Eye (tissue), 1 donor: Measurements from ENCODE around the gene ANKRD29.
"Not testable (repeated sequence)": the region's sequence is repeated elsewhere in the genome, so short reads cannot be mapped to it uniquely, and the experiment has no call there.

Experiments used
- DNase-seq: peaks from one replicate; pipeline ENCODE4 v3.0.0-alpha.2; 2015

ANKRD29 gene

GRCh38 chr18:23614413-23614812 lies 48.3 kb downstream of the ANKRD29 start:
- DNase-seq, result no peak

- not testable (repeated sequence) for DNase-seq
These were observed 49.6 kb downstream of the ANKRD29 start for GRCh38 chr18:23613091-23613475.

GRCh38 chr18:23612434-23613090 lies 50.1 kb downstream of the ANKRD29 start:
- no peak for DNase-seq

GRCh38 chr18:23609390-23610023 lies 53.2 kb downstream of the ANKRD29 start:
- DNase-seq, result no peak

- no peak for DNase-seq
These were observed 54.5 kb downstream of the ANKRD29 start for GRCh38 chr18:23608211-23608610.

- no peak for DNase-seq
These were observed 56.8 kb downstream of the ANKRD29 start for GRCh38 chr18:23605941-23606340.

GRCh38 chr18:23599809-23600208 lies 62.9 kb downstream of the ANKRD29 start:
- no peak for DNase-seq

- DNase-seq, result no peak
These were observed 66.5 kb downstream of the ANKRD29 start for GRCh38 chr18:23596183-23596582.

GRCh38 chr18:23595591-23595990 lies 67.1 kb downstream of the ANKRD29 start:
- no peak for DNase-seq

GRCh38 chr18:23593720-23594119 lies 69.0 kb downstream of the ANKRD29 start:
- no peak for DNase-seq

GRCh38 chr18:23592911-23593310 lies 69.8 kb downstream of the ANKRD29 start:
- DNase-seq, result no peak

GRCh38 chr18:23591011-23591410 lies 71.7 kb downstream of the ANKRD29 start:
- no peak for DNase-seq

GRCh38 chr18:23588836-23589560 lies 73.7 kb downstream of the ANKRD29 start:
- DNase-seq, result no peak

GRCh38 chr18:23587220-23587642 lies 75.5 kb downstream of the ANKRD29 start:
- DNase-seq, result no peak

GRCh38 chr18:23586249-23587196 lies 76.2 kb downstream of the ANKRD29 start, which contains the start of gene NPC1:
Gene NPC1, minus strand, starts transcription at chr18:23586506. Its CDS starts 163 bp downstream, at chr18:23586343.
- peak; percentile 96 for DNase-seq

- DNase-seq, result no peak
These were observed 76.8 kb downstream of the ANKRD29 start for GRCh38 chr18:23585897-23586248.

- peak; percentile 44 for DNase-seq
These were observed 77.5 kb downstream of the ANKRD29 start for GRCh38 chr18:23585007-23585871.

GRCh38 chr18:23584019-23584983 lies 78.4 kb downstream of the ANKRD29 start:
- no peak for DNase-seq

GRCh38 chr18:23583071-23583865 lies 79.4 kb downstream of the ANKRD29 start:
- no peak for DNase-seq
